ENCODE data around the gene METTL14. TPM values are rescaled to one million over a fixed set of nuclear protein-coding genes. Genes with fewer than 3 reads are reported as not detected.

The METTL14 gene
- 13.0 and 27.9 TPM in 2 replicates for total RNA-seq

GRCh38 chr4:118684873-118685811 is at the start of gene METTL14:
Gene METTL14, plus strand, starts transcription at chr4:118685392. Its CDS starts 143 bp downstream, at chr4:118685535.

Small RNA genes lying within 50 kb of the gene (small RNA-seq; reads per million reads assigned to genes)
- gene SEPT14P4 = not detected

Other genes starting within 250 kb of the METTL14 start
- gene SEC24D, start 150.7 kb downstream of the METTL14 start, total RNA-seq = 99.7 and 147 TPM in 2 replicates
- 0.22 and 0.79 TPM in 2 replicates for gene SYNPO2, start 203.5 kb downstream of the METTL14 start, total RNA-seq

All from placental epithelial cell (primary cell).